ENCODE data around the gene CCDC197.

Gene CCDC197

GRCh38 chr14:93962701-93963601, 34.1 kb upstream of the CCDC197 start:
- Histone ChIP-seq H3K4me1 (ENCODE audit: control insufficient read depth, insufficient read depth, low read length) (peaks cover 10% of the 10 kb centered on the region), H3K4me3 (ENCODE audit: low read depth, low read length) (no peak overlapping the region), H3K36me3 (ENCODE audit: control insufficient read depth in 2 of 2, insufficient read depth in 1 of 2, low read length in 2 of 2) (no peaks in the 10 kb centered on the region), H3K27ac (ENCODE audit: extremely low read depth, low read depth, low read length) (no peak overlapping the region), H3K9me3 (ENCODE audit: control insufficient read depth, insufficient read depth, low read depth, low read length) (no peaks in the 10 kb centered on the region)
- POLR2A ChIA-PET: no interaction called here
- CTCF ChIA-PET: interaction anchor here (1.0 to 2.5 kb wide), 3 partner anchors 8 to 23 kb away, joined by 3 to 25 read pairs (median 5); no protein-coding TSS in a partner anchor
- TF ChIP-seq TRIM28 (IDR thresholded peaks at IDR 0.05; ENCODE audit: borderline replicate concordance, low read length) (peak; percentile 69; the same call in 1 of the 2 replicates), ZNF138 (tag by site-specific recombination; IDR thresholded peaks at IDR 0.05; ENCODE audit: borderline replicate concordance) (no peak), ZNF391 (tag by site-specific recombination; IDR thresholded peaks at IDR 0.05; ENCODE audit: borderline replicate concordance, low read depth) (0 out of 2 replicates have a peak, but pooled peaks have one; percentile 37), FEZF1 (tag by site-specific recombination; IDR thresholded peaks at IDR 0.05) (peak; percentile 91), ZFP3 (tag by site-specific recombination; IDR thresholded peaks at IDR 0.05; ENCODE audit: low read depth) (no peak), ZNF580 (tag by site-specific recombination; IDR thresholded peaks at IDR 0.05) (0 out of 2 replicates have a peak, but pooled peaks have one; percentile 37), ZNF394 (tag by site-specific recombination; IDR thresholded peaks at IDR 0.05; ENCODE audit: borderline replicate concordance) (peak; percentile 49; the same call in 1 of the 2 replicates), ZBTB17 (tag by site-specific recombination; IDR thresholded peaks at IDR 0.05) (0 out of 2 replicates have a peak, but pooled peaks have one; percentile 32), ZFHX2 (tag by site-specific recombination; conservative IDR thresholded peaks at IDR 0.05) (peak; percentile 45; the same call in 1 of the 2 replicates), SP2 (tag by site-specific recombination; IDR thresholded peaks at IDR 0.05) (peak; percentile 14), ZNF155 (tag by site-specific recombination; IDR thresholded peaks at IDR 0.05) (no peak), BCL11A (tag by site-specific recombination; IDR thresholded peaks at IDR 0.05; ENCODE audit: low read depth) (0 out of 2 replicates have a peak, but pooled peaks have one; percentile 63), OSR2 (tag by site-specific recombination; IDR thresholded peaks at IDR 0.05) (peak; percentile 96), ZNF843 (tag by site-specific recombination; IDR thresholded peaks at IDR 0.05) (peak; percentile 85), EGR2 (tag by site-specific recombination; IDR thresholded peaks at IDR 0.05; ENCODE audit: low read depth) (0 out of 2 replicates have a peak, but pooled peaks have one; percentile 15), ZNF488 (tag by site-specific recombination; IDR thresholded peaks at IDR 0.05) (0 out of 2 replicates have a peak, but pooled peaks have one; percentile 63), HIC1 (tag by site-specific recombination; IDR thresholded peaks at IDR 0.05) (peak; percentile 67), SP7 (tag by site-specific recombination; IDR thresholded peaks at IDR 0.05) (peak; percentile 85), TSHZ1 (tag by site-specific recombination; IDR thresholded peaks at IDR 0.05; ENCODE audit: borderline replicate concordance) (peak; percentile 69; the same call in 1 of the 2 replicates), ZNF513 (tag by site-specific recombination; IDR thresholded peaks at IDR 0.05) (peak; percentile 51; the same call in 1 of the 2 replicates), PRDM4 (tag by site-specific recombination; IDR thresholded peaks at IDR 0.05) (peak; percentile 26; the same call in 1 of the 2 replicates), ZEB2 (tag by site-specific recombination; IDR thresholded peaks at IDR 0.05) (peak; percentile 44; the same call in 1 of the 2 replicates), ZNF629 (tag by site-specific recombination; IDR thresholded peaks at IDR 0.05) (peak; percentile 64; the same call in 1 of the 2 replicates)
